ENCODE measurements around the gene POLR1A.

DNA sequence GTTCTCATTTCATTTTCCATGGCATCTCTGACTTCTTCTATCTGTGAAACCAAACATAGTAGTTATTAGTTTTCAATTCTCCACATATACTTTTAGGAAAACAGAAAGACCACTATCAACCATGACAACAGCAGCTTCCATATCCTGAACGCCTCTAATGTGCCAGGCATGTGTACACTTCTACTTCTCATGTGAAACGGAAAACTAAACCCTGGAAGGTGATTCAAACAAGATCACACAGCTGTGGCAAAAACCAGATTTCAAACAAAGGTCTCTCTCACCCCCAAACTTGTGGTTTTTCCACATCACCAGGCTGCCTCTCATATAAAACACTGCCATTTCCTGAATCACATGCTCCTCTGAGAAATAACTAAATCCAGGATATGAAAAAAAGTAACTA lies 42.1 kb upstream of the POLR1A start:
- TF ChIP-seq, protein P1, sequence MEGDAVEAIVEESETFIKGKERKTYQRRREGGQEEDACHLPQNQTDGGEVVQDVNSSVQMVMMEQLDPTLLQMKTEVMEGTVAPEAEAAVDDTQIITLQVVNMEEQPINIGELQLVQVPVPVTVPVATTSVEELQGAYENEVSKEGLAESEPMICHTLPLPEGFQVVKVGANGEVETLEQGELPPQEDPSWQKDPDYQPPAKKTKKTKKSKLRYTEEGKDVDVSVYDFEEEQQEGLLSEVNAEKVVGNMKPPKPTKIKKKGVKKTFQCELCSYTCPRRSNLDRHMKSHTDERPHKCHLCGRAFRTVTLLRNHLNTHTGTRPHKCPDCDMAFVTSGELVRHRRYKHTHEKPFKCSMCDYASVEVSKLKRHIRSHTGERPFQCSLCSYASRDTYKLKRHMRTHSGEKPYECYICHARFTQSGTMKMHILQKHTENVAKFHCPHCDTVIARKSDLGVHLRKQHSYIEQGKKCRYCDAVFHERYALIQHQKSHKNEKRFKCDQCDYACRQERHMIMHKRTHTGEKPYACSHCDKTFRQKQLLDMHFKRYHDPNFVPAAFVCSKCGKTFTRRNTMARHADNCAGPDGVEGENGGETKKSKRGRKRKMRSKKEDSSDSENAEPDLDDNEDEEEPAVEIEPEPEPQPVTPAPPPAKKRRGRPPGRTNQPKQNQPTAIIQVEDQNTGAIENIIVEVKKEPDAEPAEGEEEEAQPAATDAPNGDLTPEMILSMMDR (IDR thresholded peaks at IDR 0.05; ENCODE audit: low read depth, low read length), result no peak
- TF ChIP-seq EZH2phosphoT487 (IDR thresholded peaks at IDR 0.05; ENCODE audit: low read depth), result no peak
